Activated naive CD8-positive, alpha-beta T cell treated with anti-CD3 and anti-CD28 coated beads, Interleukin-2, amount 50 U/mL, for 24 hours (primary cell): ENCODE results near the gene AKAP14.
A peak's percentile ranks its signal among the peaks of the same experiment; 100 is the strongest.
"Not testable (repeated sequence)": the region's sequence is repeated elsewhere in the genome, so short reads cannot be mapped to it uniquely, and the experiment has no call there.

Experiments
- ATAC-seq: fragments of 150-1000 bp; cut with Tn5 transposase; one replicate; pipeline ENCODE4 v1.10.0; 2021
- DNase-seq: peaks from one replicate; pipeline ENCODE4 v3.0.0; 2021
- H3K27ac Mint-ChIP-seq: one replicate; pipeline ENCODE4 v1.8.0; 2021; ENCODE audit warnings: mild to moderate bottlenecking, mixed read lengths
- H3K27me3 Mint-ChIP-seq: one replicate; pipeline ENCODE4 v1.8.0; 2021; ENCODE audit warnings: mixed read lengths
- H3K36me3 Mint-ChIP-seq: one replicate; pipeline ENCODE4 v1.8.0; 2021; ENCODE audit warnings: low read depth, mixed read lengths
- H3K4me1 Mint-ChIP-seq: one replicate; pipeline ENCODE4 v1.8.0; 2021; ENCODE audit warnings: mixed read lengths
- H3K4me3 Mint-ChIP-seq: one replicate; pipeline ENCODE4 v1.8.0; 2021; ENCODE audit warnings: mild to moderate bottlenecking, moderate library complexity, mixed read lengths
- H3K9me3 Mint-ChIP-seq: one replicate; pipeline ENCODE4 v1.8.0; 2021; ENCODE audit warnings: mixed read lengths

Gene AKAP14

GRCh38 chrX:119954374-119954773 lies 58.7 kb downstream of the AKAP14 start:
- Mint-ChIP-seq H3K27me3 (peaks cover 26% of the 10 kb centered on the region), H3K9me3 (no peaks in the 10 kb centered on the region), H3K27ac (no peak overlapping the region), H3K4me1 (peaks cover 31% of the 10 kb centered on the region), H3K4me3 (no peak overlapping the region), H3K36me3 (peaks cover 5% of the 10 kb centered on the region)
- no peak for ATAC-seq
- no peak for DNase-seq

DNA sequence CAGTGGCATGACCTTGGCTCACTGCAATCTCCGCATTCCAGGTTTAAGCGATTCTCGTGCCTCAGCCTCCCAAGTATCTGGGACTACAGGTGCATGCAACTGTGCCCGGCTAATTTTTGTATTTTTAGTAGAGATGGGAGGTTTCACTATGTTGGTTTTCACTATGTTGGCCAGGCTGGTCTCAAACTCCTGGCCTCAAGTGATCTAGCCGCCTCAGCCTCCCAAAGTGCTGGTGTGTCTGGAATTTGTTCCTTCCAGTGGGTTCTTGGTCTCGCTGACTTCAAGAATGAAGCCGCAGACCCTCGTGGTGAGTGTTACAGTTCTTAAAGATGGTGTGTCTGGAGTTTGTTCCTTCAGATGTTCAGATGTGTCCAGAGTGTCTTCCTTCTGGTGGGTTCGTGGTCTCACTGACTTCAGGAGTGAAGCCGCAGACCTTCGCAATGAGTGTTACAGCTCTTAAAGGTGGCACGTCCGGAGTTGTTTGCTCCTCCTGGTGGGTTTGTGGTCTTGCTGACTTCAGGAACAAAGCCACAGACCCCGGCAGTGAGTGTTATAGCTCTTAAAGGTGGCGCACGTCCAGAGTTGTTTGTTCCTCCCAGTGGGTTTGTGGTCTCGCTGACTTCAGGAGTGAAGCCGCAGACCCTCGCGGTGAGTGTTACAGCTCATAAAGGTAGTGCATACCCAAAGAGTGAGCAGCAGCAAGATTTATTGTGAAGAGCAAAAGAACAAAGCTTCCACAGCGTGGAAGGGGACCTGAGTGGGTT lies 60.3 kb downstream of the AKAP14 start:
- Mint-ChIP-seq H3K4me1 (peaks cover 31% of the 10 kb centered on the region), H3K27me3 (peaks cover 36% of the 10 kb centered on the region), H3K4me3 (peak overlapping the region; percentile 43), H3K27ac (peak overlapping the region; percentile 81)
- H3K9me3 Mint-ChIP-seq, H3K36me3 Mint-ChIP-seq: not testable (repeated sequence)
- ATAC-seq (peak; percentile 83), DNase-seq (peak; percentile 60)

GRCh38 chrX:119960625-119961024 lies 64.9 kb downstream of the AKAP14 start:
- no peak overlapping the region for H3K27ac Mint-ChIP-seq
- no peak for ATAC-seq
- peaks cover 5% of the 10 kb centered on the region for H3K36me3 Mint-ChIP-seq
- DNase-seq = no peak
- H3K9me3 Mint-ChIP-seq = no peaks in the 10 kb centered on the region
- H3K4me3 Mint-ChIP-seq = no peak overlapping the region
- peaks cover 13% of the 10 kb centered on the region for H3K4me1 Mint-ChIP-seq
- H3K27me3 Mint-ChIP-seq = peaks cover 35% of the 10 kb centered on the region

- not testable (repeated sequence) for ATAC-seq, H3K4me1 Mint-ChIP-seq, H3K9me3 Mint-ChIP-seq, H3K4me3 Mint-ChIP-seq, DNase-seq, H3K27ac Mint-ChIP-seq, H3K36me3 Mint-ChIP-seq
- H3K27me3 Mint-ChIP-seq = peaks cover 12% of the 10 kb centered on the region
Measured at GRCh38 chrX:119966837-119967236, 71.1 kb downstream of the AKAP14 start.
